GM21528 (cell line): ENCODE data around the gene RICTOR.

Source experiments
- ATAC-seq: cut with Tn5 transposase; IDR thresholded peaks from one replicate; pipeline ENCODE4 v1.9.1; 2021; ENCODE audit warnings: mild to moderate bottlenecking, moderate library complexity; ENCODE audit not compliant: unreplicated experiment, low FRiP score

The RICTOR gene

DNA sequence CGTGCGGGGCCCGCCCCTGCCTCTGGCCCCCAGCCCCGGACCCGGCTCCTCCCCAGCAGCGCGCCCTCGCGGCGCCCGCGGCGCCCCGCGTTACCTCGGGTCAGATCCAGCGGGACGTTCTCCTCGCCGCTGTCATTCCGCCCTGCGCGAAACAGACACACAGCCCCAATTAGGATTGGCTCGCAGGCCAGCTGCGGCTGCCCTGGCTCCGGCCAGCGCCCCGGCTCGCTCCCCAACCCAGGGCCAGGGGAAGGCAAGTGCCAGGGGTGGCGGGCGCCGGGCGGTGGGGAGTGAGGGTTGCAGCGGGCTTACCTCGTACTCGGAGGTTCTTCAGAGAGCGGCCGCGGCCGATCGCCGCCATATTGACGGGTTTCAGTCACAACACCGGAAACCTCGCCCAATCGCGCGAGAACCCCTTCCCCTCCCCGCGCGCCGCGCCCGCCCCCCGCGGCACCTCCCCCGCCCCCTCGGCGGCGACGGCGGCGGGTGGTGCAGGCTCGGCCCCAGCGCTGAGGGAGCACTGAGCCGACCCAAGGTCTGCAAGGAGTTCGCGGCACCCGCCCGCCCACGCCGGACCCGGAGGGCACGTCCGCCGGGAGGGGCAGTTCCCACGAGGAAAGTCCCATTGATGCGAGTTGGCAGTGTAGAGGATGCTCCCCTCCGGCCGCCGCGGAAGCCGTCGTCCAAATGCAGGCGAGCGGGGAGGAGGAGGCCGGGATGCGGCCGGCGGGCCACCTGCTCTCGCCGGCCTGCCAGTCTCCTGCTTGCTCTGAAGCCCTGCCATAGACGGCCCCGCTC lies at the start of gene RICTOR:
Gene RICTOR (minus strand): TSS at position 383 of the 798 bp plus-strand sequence. CDS start 22 bp downstream, at position 361.
- ATAC-seq = peak; percentile 79

DNA sequence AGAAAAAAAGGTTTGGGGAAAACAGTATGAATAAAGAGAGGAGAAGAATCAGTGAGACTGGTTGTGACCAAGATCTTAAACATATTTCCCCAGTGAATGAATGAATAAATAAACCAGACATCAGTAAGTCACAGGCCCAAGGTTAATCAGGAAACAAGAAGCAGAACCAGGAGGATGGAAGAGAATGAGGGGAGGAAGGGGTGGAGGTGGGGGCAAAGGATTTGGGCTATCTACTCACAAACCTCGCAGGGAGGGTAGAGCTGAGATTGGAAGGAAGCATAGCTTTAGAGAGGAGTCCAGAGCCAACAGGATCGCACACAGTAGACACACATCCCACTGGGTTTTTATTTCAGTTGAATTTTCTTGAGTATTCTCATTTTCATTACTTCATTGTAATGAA lies 47.7 kb upstream of the RICTOR start:
- ATAC-seq = no peak

GRCh38 chr5:39121315-39121714 lies 47.1 kb upstream of the RICTOR start:
- no peak for ATAC-seq

- no peak for ATAC-seq
Observed at GRCh38 chr5:39120052-39120420, 45.8 kb upstream of the RICTOR start.

DNA sequence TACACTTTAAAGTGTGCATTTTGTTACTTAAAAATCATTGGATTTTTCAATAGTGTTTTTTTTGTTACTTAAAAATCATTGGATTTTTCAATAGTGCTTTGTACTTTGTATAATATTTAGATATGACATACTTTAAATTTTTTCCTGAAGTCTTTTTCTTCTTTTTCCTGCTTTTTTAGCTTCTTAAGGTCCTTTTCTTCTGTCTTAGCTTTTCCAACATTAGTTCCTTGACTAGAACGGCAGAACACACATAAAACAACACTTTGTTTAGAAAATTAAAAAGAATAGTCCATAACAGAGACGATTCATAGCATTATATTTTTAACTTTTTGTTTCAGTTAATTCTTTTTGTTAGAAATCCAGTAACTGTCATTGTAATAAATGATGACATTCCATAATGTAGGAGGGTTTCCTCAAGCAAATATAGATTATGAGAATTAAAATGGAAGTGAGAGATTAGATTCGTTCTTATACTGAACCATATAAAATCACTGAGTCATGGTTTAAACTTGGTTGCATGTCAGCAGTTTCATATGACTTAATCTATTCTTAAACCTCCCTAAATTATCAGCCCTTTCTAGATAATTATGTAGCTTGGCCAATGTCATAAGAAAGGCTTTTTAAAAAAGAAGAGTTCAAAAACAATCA lies 45.3 kb upstream of the RICTOR start:
- ATAC-seq = no peak

GRCh38 chr5:39118638-39119037 lies 44.4 kb upstream of the RICTOR start:
- no peak for ATAC-seq

DNA sequence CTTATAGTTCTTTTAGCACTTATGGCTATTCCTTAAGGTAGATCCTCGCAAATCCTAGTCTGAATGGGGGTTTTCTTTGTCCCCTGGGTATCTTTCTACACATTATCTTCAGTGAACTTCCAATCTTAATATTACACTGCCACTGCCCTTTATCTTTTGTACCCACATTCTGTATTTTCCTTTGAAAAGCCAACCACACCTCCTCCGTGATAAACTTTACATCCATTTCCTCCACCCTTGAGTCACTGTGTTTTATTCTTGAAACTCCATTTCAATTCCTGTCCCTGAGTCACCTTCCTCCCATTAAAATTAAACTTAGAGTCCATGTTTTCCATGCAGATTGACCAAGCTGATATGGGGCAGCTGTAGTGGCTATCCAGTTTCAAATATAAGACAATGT lies 43.2 kb upstream of the RICTOR start:
- ATAC-seq = no peak

DNA sequence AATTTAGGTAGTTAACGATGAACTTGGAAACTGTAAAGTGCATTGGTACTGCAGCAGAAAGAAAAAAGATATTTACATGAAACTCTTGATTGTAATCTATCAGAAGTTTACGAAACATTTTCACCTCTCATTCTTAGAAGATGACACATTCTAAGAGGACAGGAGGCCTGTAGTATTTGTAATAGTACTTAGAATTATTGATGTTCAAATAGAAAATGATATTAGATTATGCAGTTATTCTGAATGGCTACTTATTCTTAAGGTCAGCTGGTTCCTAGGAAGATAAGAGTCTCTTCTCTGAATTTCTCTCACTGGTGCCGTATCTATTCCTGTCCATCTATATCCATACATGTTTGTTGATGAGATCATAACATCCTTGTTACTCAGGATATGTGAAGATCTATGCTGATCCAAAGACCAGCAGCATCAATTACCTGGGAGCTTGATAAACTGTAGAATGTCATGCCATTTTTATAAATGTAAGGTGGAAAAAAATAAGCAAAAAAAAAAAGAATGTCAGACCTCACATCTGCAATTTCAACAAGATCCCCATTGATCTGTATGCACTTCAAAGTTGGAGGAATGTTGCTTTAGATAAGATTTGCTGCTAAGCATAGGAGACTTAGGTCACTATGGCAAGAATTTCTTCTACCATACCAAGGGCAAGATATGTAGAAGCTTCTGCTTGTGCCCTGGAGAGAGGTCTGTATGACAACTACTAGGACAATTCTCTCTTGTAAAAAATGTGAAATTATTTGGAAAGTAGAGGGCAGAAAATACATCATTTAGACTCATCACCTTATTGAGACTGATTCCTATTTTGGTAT lies 42.4 kb upstream of the RICTOR start:
- no peak for ATAC-seq

GRCh38 chr5:39115644-39116343 lies 41.6 kb upstream of the RICTOR start:
- ATAC-seq = no peak

DNA sequence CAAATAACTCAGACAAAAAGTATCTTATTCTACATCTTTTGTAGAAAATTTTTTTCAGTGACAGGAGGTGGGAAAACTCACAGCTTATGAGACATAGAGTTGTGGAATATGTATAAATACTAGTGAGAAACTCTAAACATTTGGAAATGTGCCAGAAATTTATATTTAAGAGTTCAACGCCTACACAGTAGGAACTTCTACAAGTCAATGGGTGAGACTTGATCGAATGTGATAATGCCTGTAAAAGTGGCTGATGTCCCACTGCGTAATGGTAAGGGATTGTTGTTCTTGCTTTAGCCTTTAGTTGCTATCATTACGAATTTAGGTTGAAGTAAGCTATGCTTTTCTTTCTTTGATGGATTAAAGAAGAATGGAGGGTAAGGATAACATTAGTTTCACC lies 40.0 kb upstream of the RICTOR start:
- no peak for ATAC-seq

DNA sequence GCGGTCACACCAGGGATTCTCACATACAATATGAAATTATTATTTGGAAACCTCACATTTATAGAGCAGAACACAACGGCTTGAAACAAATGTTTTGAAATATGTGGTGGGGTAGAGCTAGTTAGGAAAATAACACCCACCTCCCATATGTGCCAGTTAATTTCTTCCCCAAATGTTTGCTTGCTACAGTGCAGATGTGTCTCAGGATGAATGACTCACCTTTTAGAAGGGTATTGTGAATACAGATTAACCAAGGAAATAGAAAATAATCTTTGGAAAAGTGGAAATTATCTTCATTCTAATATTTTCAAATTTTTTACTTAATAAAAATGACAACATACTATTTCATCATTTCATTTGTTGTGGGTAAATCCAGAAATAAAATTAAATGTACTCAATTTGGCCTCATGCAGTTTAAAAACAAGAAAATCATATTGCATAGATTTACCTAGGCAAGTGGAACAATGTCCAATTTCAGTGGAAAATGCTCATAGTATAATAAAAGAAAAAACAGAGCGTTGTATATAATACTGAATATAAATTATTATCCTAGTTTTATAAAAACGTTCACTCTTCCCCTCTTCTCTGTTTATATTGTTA lies 39.3 kb upstream of the RICTOR start:
- ATAC-seq = no peak

DNA sequence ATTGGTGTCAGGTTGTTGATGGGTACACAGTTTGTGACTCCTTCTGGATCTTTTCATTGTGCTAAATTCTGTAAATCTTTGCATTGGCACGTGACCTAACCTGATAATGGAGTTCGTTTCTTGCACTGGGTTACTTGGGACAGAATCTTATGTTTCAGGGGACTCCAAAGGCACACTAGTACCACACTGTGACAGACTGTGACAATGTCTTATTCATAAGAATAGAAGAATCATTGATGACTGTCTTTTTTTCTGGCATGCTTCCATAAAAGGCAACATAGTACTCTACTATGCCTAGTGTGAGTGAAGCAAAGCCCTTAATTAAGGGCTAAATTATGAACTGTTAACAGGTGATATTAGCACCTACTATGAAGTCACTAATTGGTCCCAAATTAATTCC lies 35.4 kb upstream of the RICTOR start:
- ATAC-seq = no peak

GRCh38 chr5:39108987-39109386 lies 34.8 kb upstream of the RICTOR start:
- no peak for ATAC-seq

DNA sequence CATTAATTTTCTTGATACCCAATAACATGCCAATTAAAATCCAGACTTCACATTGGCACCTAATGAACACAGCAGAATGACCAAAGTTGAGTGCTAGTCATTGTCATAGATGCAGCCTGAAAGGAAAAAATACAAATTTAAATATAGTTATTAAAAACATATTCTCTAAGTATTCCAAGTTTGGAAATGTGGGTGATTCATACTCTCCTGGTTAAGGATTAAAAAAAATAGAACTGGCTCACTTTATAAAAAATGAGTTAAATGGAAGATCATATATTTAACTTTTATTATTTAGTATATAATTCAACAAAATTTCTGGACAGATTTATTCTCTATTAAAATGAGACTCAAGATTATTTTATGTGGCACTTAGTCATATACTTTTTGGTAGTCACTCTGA lies 33.2 kb upstream of the RICTOR start:
- no peak for ATAC-seq

DNA sequence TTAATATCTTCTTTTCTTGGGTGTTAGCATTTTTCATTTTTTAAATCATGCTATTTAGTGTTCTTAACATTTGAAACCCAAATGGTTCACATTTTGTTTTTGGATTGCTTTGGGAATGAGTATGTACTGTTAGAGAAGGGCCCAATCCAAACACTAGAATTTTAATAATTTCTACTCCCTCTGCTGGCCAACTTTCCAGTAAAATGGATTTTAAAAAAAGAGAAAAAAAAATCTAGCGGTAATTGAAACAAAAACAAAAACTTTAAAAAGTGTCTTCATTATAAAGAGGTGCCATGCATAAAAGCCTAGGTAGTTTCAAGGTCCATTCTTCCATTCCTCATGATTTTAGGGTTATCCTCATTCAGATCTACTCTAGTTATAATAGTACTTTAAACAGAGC lies 32.1 kb upstream of the RICTOR start:
- ATAC-seq = no peak

- ATAC-seq = no peak
Observed at GRCh38 chr5:39104221-39104620, 30.0 kb upstream of the RICTOR start.

DNA sequence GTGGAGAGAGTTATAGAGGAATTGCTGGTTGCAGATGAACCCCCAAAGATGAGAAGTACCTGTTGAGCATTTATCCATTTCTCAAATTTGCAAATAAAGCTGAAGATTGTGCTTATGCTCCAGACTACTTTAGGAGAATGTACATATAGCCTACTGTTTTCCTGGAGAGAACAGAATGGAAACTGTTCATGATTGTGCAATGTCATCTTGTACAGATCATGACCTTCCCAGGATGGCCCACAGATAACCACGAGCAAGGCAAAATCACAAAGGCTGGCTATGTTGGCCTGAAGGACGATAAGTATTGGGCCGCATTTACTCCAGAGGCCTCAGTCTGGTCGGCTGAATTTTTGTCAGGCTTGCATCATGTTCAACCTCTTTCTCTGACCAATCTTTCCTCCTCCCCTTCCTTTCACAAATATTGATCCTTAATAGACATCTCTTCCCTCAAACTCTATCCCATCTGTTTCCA lies 28.5 kb upstream of the RICTOR start:
- no peak for ATAC-seq

DNA sequence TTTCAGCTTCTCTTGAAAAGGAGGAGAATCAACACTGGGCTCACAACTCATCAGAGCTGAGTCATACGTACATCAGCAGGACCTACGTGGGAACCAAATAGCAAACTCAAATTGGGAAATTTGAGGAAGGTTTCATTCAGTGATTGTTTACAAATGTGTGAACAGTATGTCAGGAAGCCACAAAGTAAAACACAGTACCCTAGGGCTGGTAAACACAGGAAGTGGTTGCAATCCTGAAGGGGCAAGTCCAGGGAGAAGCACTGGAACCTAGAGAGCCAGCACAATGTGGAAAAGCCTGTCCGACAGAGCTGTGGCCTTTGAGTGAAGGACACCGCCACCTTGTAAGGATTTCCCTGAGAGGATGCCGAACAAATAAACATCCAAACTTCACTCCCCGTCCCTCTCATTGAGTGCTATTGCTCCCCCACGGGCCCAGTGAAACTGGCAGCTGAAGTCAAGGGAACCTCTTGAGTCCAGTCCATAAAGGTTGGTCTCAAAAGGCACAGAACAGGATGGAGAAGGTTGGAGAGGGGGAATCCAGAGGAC lies 26.7 kb upstream of the RICTOR start:
- ATAC-seq = no peak

GRCh38 chr5:39100301-39100850 lies 26.2 kb upstream of the RICTOR start:
- ATAC-seq = no peak

GRCh38 chr5:39099831-39100230 lies 25.6 kb upstream of the RICTOR start:
- ATAC-seq = no peak
